ENCODE results near the gene ADCY7. TPM values are rescaled to one million over a fixed set of nuclear protein-coding genes. Genes with fewer than 3 reads are reported as not detected.

The ADCY7 gene
- total RNA-seq, 1 donor from 2014 or later = 30.3 TPM

GRCh38 chr16:50255538-50255937 is 10.8 kb upstream of the ADCY7 start:
- no peaks in the 10 kb centered on the region for H3K9me3 ChIP-seq (ENCODE audit: insufficient read depth, low read depth, low read length)
- no peak for FAIRE-seq
- H3K36me3 ChIP-seq (ENCODE audit: insufficient read depth, low read length) = no peaks in the 10 kb centered on the region
- DNase-seq (ENCODE audit: low read depth) = no peak
- no peak overlapping the region for H3K4me2 ChIP-seq (ENCODE audit: low read length)
- no peak overlapping the region for H3K27ac Mint-ChIP-seq (ENCODE audit: unreplicated experiment)
- no peak overlapping the region for H3K27ac ChIP-seq (ENCODE audit: low read depth, low read length)
- H3K4me3 ChIP-seq (ENCODE audit: insufficient read depth, low read depth, low read length) = no peak overlapping the region
- H3K4me3 Mint-ChIP-seq (ENCODE audit: unreplicated experiment) = no peak overlapping the region
- peaks cover 2% of the 10 kb centered on the region for H3K9me3 Mint-ChIP-seq (ENCODE audit: unreplicated experiment)
- no peak for TF ChIP-seq CTCF (IDR thresholded peaks at IDR 0.05; ENCODE audit: insufficient read depth, low read depth, low read length)
- no peak for TF ChIP-seq EZH2 (IDR thresholded peaks at IDR 0.05; ENCODE audit: insufficient read depth, low read length)
- H3K9ac ChIP-seq (ENCODE audit: low read length) = no peak overlapping the region
- H4K20me1 ChIP-seq (ENCODE audit: insufficient read depth, low read length) = no peaks in the 10 kb centered on the region
- H3K27me3 ChIP-seq (ENCODE audit: insufficient read depth, low read length) = peaks cover 10% of the 10 kb centered on the region
- H3K79me2 ChIP-seq (ENCODE audit: insufficient read depth, low read length) = no peaks in the 10 kb centered on the region
- no peaks in the 10 kb centered on the region for H3K27me3 Mint-ChIP-seq (ENCODE audit: low read depth, unreplicated experiment)
- H3K36me3 Mint-ChIP-seq (ENCODE audit: low read depth, unreplicated experiment) = peaks cover 6% of the 10 kb centered on the region
- H3K4me1 Mint-ChIP-seq (ENCODE audit: low read depth, unreplicated experiment) = peaks cover 31% of the 10 kb centered on the region
- H2AFZ ChIP-seq (ENCODE audit: low read depth, low read length) = no peak overlapping the region
- H3K4me1 ChIP-seq (ENCODE audit: insufficient read depth, low read length) = peaks cover 23% of the 10 kb centered on the region

- no peak overlapping the region for H3K4me3 Mint-ChIP-seq (ENCODE audit: unreplicated experiment)
- Histone ChIP-seq H3K79me2 (ENCODE audit: insufficient read depth, low read length) (no peaks in the 10 kb centered on the region), H4K20me1 (ENCODE audit: insufficient read depth, low read length) (no peaks in the 10 kb centered on the region), H2AFZ (ENCODE audit: low read depth, low read length) (no peak overlapping the region), H3K4me3 (ENCODE audit: insufficient read depth, low read depth, low read length) (no peak overlapping the region), H3K4me2 (ENCODE audit: low read length) (no peak overlapping the region), H3K36me3 (ENCODE audit: insufficient read depth, low read length) (no peaks in the 10 kb centered on the region), H3K4me1 (ENCODE audit: insufficient read depth, low read length) (peaks cover 17% of the 10 kb centered on the region), H3K9me3 (ENCODE audit: insufficient read depth, low read depth, low read length) (no peaks in the 10 kb centered on the region), H3K27me3 (ENCODE audit: insufficient read depth, low read length) (peaks cover 10% of the 10 kb centered on the region), H3K9ac (ENCODE audit: low read length) (no peak overlapping the region), H3K27ac (ENCODE audit: low read depth, low read length) (no peak overlapping the region)
- H3K4me1 Mint-ChIP-seq (ENCODE audit: low read depth, unreplicated experiment) = peaks cover 26% of the 10 kb centered on the region
- FAIRE-seq (peak; percentile 13), DNase-seq (ENCODE audit: low read depth) (no peak)
- H3K27me3 Mint-ChIP-seq (ENCODE audit: low read depth, unreplicated experiment) = no peaks in the 10 kb centered on the region
- no peak overlapping the region for H3K27ac Mint-ChIP-seq (ENCODE audit: unreplicated experiment)
- H3K9me3 Mint-ChIP-seq (ENCODE audit: unreplicated experiment) = peaks cover 5% of the 10 kb centered on the region
- no peak for TF ChIP-seq CTCF (IDR thresholded peaks at IDR 0.05; ENCODE audit: insufficient read depth, low read depth, low read length)
- TF ChIP-seq EZH2 (IDR thresholded peaks at IDR 0.05; ENCODE audit: insufficient read depth, low read length) = no peak
- H3K36me3 Mint-ChIP-seq (ENCODE audit: low read depth, unreplicated experiment) = peaks cover 4% of the 10 kb centered on the region
These were observed 9.7 kb upstream of the ADCY7 start for GRCh38 chr16:50256604-50257003.

- no peaks in the 10 kb centered on the region for H3K79me2 ChIP-seq (ENCODE audit: insufficient read depth, low read length)
- no peak for TF ChIP-seq EZH2 (IDR thresholded peaks at IDR 0.05; ENCODE audit: insufficient read depth, low read length)
- TF ChIP-seq CTCF (IDR thresholded peaks at IDR 0.05; ENCODE audit: insufficient read depth, low read depth, low read length) = no peak
- Mint-ChIP-seq H3K36me3 (ENCODE audit: low read depth, unreplicated experiment) (peaks cover 4% of the 10 kb centered on the region), H3K4me3 (ENCODE audit: unreplicated experiment) (no peak overlapping the region), H3K9me3 (ENCODE audit: unreplicated experiment) (peaks cover 5% of the 10 kb centered on the region), H3K27ac (ENCODE audit: unreplicated experiment) (no peak overlapping the region), H3K4me1 (ENCODE audit: low read depth, unreplicated experiment) (peaks cover 22% of the 10 kb centered on the region), H3K27me3 (ENCODE audit: low read depth, unreplicated experiment) (no peaks in the 10 kb centered on the region)
- no peaks in the 10 kb centered on the region for H4K20me1 ChIP-seq (ENCODE audit: insufficient read depth, low read length)
- no peak overlapping the region for H3K4me3 ChIP-seq (ENCODE audit: insufficient read depth, low read depth, low read length)
- peaks cover 5% of the 10 kb centered on the region for H3K27me3 ChIP-seq (ENCODE audit: insufficient read depth, low read length)
- H3K4me2 ChIP-seq (ENCODE audit: low read length) = no peak overlapping the region
- H3K9ac ChIP-seq (ENCODE audit: low read length) = no peak overlapping the region
- H3K9me3 ChIP-seq (ENCODE audit: insufficient read depth, low read depth, low read length) = no peaks in the 10 kb centered on the region
- no peaks in the 10 kb centered on the region for H3K36me3 ChIP-seq (ENCODE audit: insufficient read depth, low read length)
- H3K27ac ChIP-seq (ENCODE audit: low read depth, low read length) = no peak overlapping the region
- FAIRE-seq (no peak), DNase-seq (ENCODE audit: low read depth) (no peak)
- no peak overlapping the region for H2AFZ ChIP-seq (ENCODE audit: low read depth, low read length)
- peaks cover 10% of the 10 kb centered on the region for H3K4me1 ChIP-seq (ENCODE audit: insufficient read depth, low read length)
These were observed 8.5 kb upstream of the ADCY7 start for GRCh38 chr16:50257876-50258275.
